ENCODE measurements around the gene MUC5B.

Gene MUC5B

DNA sequence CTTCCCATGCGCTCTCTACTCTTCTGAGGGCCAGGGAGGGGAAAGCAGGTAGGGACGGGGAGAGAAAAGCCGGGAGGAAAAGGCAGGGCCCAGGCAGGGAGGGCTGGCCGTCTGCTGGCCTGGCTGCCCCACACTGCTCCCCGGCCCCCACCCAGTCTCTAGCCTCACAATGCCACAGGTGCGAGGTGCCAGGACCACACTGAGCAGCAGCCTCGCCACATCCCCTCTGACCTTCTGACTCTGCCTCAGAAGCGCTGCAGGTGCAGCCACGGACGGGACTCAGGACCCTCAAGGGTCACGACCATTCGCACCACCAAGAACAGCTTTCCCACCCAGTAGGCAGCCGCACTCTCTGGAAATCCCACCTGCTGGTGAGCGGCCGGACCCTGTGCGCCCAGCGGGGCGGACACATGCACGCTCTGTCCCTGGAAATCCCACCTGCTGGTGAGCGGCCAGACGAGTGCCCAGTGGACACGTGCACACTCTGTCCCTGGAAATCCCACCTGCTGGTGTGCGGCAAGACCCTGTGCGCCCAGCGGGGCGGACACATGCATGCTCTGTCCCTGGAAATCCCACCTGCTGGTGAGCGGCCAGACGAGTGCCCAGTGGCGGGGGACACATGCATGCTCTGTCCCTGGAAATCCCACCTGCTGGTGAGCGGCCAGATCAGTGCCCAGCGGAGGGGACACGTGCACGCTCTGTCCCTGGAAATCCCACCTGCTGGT, 66.5 kb downstream of the MUC5B start:
- DNase-seq = no peak

DNA sequence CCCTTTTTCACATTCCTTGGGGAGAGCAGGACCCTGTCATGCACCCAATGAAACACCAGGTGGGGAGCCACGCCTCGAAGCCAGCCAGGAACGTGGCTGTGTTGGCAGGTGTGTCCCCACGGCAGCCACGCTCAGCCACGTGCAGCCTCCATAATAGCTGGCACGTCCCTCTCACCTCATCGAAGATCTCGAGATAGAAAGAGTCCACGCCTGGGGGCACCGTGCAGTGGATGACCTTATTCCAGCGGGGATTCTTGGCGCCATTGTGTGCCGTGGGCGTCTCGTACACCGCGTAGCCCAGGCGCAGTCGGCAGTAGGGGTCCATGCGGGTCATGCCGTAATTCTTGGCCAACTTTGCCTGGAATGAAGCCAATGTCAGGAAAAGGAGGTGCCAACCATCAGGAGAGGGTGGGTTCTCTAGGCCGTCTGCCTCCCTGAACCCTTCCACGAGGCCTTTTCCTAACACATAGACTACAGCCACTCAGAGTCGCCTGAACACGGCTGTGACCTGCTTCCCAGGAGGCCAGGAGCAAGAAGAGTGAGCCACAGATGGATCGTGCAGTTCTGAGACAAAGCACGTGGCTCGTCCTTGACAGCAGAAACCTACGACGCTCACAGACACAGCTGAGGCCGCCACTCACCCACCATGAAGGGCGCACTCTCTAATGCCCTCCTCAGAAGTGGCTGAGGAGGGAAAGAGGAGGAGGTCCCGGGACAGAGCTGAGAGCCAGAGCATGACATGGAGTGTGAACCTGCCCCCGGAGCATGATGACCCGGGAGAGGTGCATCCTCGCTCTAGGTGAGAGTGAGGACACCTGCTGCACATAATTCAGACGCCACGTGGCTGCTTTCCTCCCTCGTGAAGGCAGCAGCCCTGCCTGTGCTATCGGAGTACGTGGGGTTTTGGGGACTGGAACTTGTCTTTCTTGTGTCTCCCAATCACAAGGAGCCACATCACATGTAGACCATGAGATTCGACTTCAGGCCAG, 67.5 kb downstream of the MUC5B start:
- no peak for DNase-seq

DNA sequence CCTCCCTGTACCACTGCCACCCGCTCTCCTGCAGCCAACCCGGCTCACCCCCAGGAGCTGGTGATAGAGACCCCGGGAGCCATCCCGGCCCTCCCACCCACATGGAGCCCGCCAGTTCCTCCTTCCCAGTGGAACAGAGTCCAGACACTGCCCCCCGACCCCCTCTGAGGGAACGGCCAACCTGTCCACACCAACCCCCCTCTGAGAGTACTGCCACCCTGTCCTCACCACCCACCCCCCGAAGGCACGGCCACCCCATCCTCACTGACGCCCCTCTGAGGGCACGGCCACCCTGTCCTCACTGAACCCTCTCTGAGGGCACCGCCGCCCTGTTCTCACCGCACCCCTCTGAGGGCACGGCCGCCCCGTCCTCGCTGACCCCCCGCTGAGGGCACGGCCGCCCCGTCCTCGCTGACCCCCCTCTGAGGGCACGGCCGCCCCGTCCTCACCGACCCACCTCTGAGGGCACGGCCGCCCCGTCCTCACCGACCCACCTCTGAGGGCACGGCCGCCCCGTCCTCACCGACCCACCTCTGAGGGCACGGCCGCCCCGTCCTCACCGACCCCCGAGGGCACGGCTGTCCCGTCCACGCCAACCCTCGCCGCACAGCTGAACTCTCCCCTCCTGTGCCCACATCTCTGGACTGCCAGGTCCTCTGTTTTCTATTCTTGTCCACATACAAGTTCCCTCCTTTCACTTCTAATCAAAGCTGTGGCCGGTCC, 68.6 kb downstream of the MUC5B start:
- no peak for DNase-seq

DNA sequence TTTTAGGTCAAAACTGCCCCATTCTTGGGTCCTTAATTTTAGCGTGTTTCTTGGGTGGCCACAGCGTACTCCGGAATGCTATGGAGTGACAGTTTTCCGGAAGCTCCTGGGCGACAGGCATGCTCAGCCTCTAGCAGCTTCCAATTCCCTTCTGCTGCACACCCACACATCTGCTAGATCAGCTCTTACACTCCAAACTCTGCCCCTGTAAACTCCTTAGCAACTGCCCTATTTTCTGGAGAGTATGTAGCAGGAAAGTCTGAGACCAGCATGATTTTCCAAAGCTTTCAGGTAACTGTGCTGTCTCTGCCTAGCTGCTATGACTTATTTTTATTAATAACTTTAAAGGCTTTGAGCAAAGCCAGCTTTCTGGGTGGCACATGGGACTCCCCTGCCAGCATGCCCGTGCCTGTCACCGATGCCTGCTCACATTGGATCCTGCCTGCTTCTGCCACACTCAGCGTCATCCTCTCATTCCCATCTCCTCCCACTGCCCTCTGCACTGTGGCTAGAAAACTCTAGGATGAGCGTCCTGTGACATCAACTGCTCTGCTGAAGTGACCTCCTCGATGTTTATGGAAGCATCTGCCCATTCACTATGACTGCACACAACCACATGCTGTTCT, 69.3 kb downstream of the MUC5B start:
- DNase-seq = no peak

DNA sequence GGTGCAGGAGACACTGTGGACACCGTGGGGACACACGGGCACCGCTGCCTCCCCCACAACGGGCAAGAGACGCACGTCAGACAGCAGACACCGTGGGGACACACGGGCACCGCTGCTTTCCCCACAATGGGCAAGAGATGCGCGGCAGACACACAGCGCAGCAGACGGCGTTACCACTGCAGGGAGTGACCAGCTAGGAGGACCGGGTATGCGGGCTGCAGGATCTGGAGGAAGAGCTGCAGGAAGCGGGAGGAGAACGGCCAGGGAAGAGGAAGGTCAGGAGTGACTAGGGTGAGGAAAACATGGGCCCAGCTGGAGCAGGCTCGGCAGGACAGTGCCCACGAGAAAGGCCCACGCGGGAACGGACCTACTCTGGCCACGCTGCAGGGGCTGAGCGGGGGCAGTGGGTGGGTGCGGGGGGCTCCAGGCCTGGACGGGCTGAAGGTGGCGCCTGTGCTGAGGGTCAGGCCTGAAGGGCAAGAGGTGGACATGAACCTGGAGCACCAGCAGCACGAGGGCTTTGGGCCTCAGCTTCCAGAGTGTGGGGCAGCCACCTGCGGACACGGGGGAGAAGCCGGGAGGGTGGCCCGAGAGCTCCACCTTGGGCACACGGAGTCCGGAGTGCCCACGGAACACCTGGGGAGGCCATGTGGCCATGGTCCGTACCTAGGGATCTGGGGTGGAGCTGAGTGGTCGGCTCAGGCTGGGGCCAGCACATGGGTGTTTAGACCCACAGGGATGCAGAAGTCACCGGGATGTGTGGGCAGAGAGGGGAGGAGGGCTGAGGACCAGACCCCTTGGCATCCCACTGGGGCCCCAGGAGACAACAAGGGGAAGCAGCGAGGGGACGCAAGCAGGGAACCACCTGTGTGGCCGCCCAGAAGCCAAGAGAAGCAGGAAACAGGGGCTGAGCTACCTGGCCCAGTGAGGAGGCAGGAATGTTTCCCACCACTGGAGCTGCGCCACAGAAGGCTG, 70.1 kb downstream of the MUC5B start:
- no peak for DNase-seq

DNA sequence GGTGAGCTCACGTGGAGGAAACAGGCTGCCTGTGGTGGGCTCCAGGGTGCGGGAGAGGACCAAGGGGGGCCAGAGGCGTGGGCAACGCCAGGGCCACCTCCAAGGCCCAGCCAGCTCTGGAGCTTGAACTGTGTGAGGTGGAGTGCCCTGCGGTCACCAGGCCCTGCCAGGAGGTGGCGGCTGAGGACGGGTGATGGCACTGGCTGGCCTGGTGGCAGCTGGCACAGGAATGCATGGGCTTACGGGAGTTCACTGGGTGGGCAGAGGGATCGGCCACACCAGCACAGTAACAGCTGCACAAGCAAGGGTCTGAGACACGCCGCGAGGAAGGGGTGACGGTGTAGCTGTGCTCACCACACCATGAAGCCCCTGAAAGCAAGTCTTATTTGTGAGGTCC, 70.8 kb downstream of the MUC5B start:
- DNase-seq = no peak

DNA sequence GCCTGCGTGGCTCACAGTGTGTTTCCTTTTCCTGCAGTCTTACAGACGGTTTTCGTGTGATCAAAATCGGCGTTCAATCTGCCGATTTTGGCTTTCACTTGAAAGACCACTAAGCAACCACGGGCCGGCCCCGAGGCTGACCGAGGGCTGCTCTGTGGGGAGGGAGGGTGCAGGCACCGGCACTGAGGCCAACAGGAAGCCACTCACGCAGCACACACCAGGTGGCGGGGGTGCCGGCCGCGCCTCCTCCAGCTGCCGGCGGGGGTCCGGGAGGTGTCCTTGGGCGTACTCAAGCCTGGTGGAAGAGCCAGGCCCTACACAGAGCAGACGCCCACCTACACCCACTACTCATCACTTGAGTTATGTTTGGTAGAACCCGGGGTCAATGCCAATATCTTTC, 72.2 kb downstream of the MUC5B start:
- no peak for DNase-seq

DNA sequence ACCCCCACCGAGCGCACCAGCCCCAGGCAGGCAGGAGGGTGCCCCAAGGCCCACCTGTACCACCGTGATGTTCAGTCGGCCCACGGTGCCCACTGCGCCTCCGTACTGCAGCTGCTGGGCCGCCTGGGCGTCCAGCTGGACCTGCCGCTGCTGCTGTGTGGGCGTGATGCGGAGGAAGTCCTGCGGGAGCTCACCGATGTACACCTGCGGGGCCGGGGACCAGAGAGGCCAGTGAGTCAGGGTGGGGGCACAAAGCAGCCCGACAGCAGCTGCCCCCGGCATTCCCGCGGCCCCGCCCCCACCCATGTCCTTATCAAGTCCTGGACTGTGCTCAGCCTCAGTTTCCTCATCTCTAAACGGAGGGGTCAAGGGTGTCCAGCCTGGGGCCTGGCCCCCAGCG, 72.7 kb downstream of the MUC5B start:
- no peak for DNase-seq

DNA sequence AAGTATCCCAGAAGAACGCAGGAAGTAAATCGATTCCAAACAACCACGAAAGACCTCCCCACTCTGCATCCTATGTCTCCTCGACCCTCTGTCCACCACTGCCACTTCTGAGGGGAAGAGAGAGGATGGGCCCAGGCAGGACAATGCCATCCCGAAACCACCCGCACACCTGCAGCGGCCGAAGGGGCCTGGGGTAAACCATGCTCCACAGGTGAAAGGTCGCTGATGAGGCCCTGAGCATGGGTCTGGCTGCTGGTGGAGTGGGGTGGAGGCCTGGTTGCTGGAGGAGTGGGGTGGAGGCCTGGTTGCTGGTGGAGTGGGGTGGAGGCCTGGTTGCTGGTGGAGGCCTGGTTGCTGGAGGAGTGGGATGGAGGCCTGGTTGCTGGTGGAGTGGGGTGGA, 73.4 kb downstream of the MUC5B start:
- no peak for DNase-seq

DNA sequence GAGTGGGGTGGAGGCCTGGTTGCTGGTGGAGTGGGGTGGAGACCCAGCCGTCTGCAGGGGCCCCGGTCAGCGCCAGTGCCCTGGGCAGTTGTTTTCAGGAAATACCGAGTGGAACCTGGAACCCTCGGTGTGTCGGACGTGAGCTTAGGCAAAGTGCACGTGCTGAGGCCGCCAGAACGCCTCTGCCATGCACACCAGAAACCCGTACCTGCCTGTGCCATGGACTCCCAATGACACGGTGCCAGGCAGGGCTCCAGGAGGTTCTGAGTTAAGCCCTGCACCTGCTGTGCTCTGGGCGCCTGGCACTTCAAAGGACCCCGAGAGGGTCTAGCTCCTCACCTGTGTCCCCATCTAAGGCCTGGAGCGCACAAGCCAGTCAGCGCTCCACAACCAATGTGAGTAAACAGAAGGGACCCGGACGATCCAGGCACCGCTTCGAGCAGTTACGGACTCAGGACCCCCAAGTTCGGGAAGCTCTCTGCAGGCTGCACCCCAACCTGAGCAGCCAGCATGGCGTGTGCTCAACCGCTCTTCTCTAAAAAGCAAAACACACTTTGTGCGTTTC, 74.2 kb downstream of the MUC5B start:
- no peak for DNase-seq

DNA sequence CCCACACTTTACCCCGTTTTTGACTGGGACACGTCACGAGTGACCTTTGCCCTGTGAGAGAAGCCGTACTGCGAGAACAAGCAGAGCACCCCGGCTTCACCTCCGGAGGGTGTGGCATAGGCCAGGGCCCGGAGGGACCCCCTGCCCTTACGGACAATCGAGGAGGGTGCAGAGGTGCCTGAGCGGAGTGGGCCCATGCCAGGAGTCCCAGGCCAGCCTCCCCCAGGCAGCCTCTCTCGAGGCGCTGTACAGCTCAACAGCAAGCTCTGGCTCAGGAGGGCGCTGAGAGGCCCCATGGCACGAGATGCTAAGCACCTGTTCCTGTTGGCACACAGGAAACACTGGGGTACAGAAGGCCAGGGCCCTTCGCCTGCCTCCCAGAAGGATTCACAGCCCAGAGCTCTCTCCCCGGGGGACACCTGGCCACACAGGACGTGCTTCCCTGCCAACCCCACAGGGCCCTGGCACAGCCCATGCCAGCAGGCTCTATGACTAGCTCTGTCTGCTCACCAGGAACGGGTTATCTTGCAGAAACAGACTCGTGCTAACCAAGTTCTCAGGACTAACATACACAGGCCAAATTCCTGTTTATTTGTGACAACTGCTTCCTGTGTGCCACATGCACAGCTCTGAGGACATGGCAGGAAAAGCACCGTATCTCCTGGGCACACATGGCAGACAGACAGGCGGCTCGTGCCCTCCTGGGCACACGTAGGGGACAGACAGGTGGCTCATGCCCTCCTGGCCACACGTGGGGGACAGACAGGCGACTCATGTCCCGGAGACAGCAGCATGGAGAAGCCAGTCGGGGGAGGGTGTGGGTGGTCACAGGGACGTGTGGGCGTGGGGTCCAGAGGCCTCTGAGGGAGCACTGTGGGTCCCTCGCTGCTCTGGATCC, 75.0 kb downstream of the MUC5B start:
- DNase-seq = no peak

DNA sequence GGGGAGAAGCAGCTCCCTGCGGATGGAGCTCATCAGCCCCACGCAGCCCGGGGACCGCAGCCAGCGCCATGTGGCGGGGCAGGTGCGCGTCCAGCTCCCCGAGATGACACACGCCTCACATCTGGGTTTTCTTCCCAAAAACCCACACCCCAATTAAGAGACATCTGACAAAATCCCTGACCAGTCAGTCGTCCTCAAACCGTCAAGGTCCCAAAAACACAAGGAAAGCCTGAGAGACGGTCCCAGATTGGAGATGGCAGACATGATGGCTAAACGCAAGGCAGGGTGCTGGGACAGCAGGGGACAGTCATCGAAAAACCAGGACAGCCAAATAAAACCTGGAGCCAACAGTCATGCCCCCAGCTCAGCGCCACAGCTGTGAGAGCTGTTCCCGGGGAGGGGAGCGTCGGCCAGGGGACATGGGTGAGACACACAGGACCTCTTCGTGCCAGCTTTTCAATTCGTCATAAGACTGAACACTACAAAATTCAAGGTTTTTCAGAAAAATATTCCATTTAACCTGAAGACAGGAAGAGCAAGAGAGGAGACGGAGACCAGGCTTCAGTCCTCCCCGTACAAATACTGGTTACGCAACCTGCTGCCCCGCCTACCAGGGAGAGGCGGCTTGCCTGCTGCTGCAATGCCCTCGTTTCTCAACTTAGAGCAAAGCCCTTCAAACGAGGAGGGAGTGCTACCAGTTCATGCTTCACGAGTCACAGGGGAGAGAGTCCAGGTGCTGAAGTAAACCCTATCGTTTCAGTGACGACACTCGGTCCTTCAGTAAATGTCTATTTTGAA, 76.0 kb downstream of the MUC5B start:
- DNase-seq = no peak

DNA sequence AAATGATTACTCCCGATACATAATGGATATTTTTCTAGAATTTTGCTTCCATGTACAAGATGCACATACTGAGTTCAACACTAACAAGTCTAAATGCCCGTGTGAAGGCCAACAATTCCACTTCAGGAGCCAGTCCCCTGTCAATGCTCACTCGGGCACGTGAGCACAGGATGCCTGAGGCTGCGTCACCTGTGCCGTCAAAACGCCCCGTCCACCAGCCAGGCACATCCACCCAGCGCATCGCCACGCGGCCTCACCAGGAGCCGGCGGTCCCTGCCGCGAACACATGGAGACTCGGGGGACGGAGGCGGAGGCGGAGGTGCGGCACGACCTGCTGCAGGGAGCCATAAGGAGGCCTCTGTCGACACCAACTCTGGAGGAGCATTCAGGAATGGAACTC, 76.8 kb downstream of the MUC5B start:
- no peak for DNase-seq

DNA sequence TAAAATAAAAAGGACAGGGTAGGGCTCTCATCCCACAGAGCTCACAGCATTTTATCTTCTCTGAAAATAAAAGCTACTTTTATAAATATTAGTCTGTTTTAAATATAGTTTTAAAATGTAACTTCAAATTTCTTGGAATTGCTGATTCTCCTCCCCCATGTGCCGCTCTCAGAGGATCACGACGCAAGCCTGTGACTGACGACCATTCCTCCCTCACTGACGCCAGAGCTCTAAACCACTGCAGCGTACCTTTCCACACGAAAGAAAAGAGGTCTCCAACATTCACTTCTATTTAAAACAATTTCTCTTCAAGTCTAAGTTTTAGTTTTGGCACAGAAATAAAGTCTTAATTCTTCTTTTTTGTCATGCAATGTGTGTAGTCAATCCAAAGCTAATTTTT, 77.3 kb downstream of the MUC5B start:
- no peak for DNase-seq

DNA sequence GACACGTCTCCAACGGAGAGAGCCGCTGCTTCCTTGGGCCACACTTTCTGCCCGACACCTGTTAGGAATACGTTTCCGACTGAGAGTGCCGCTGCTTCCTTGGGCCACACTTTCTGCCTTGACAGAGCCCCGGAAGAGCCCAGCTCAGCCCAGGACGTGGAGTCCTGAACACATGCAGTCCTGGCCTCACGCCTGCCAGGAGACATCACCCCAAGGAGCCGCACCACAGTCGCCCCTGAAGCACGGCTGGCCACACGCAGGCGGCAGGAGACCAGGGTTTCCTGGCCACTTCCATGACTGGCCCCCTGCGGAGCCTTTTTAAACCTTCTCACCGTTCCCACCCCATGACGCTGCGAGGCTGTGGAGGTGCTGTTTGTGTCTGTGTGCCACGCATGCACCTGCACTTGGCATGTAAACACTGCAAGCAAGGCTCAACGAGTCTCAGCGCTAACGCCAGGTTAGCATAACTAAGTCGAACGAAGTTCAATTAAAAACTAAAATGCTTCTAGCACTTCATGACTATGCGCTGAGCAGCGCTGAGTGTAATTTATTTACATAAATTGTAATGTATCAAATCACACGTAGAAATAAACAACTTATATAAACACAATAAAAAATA, 77.8 kb downstream of the MUC5B start:
- DNase-seq = peak; percentile 82

DNA sequence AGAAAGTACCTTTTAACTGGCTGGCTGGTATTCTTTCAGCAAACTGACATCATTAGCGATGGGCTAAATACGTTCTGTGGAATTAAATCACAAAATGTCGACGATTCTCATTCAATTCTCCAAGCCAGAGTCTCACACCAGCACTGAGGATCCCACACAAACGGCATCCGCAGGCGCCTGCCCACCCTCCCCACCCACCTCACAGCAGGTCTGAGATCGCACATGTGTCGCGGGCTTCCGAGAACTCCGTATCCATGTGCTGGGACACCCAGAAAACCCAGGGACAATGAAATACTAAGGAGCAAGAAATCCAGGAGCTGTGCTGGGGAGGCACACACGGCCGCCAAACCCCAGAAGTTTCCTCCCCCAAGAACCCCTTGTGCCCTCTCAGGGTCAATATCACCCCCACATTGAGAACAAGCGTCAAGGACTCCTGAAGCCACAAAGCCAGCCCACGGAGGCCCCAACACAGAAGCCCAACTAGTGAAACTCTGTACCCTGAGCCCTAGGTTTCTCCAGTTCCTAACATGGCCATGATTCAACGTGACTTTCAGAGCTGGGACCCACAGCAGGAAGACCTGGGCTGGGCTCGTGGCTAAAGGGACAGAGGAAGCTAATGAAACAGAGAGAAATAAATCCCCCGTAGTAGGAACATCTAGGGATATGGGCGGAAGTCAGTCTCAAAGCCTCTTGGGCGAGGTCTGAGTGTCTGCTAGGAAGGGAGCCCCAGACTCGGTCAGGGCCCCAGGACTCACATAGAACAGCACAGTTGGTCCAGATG, 78.5 kb downstream of the MUC5B start:
- DNase-seq = no peak

DNA sequence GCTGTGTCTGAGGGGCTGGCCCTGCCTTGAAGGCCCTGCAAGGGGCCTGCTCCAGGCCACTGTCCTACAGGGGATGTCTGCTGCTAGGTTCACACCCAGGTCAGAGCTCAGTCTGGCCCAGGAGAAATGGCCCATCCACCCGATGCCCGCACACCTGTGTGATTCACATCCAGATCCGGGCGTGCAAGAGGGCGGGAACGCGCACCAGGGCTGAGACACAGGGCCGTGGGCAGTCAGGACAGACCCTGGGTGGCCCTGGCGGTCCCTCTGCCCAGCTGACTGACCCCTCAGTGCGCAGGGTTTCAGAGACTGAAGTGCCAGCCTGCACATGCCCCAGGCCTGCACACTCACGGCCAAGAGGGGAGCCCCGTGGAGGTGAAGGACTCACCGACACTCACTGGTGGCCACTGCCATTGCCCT, 79.2 kb downstream of the MUC5B start:
- DNase-seq = no peak

DNA sequence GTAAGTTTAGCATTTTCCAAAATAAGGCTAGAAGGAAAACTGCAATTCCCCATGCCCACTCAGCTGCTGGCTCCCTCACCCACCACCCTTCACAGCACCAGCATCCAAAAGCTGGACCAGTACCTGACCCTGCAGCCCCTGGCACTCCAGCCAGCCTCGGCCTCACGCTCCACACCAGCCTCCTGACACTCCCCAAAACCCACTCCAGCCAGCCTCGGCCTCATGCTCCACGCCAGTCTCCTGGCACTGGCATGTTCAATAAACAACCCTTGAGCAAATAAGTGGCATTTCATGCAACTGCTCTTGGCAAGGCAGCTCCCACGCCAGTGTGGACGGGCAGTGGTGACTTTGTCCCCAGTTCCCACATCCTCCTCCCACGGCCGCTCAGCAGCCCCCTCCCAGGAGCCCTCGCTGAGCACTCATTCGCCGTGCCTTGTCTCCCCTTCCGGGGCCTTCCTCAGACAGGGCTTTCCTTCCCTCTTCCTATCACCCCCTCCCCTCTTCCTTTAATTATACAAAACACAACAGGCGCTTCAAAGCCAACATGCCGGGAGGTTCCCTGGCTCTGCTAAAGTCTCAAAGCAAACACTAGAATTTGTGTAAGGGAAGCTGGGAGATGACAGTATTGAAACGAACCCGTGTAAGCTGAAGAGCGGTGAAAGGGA, 79.7 kb downstream of the MUC5B start:
- DNase-seq = no peak

All from COR-L47 (cell line).